SK-N-SH treated with all-trans-retinoic acid at 6 μM for 48 hours (cell line): ENCODE results near the gene SPON1.

ENCODE experiments used
- ARNTL ChIP-seq: fragments of 450-650 bp; formaldehyde crosslinking; IDR thresholded peaks from 2 replicates; pipeline ENCODE4 v1.5.0; 2020; ENCODE audit warnings: low read depth, mild to moderate bottlenecking, moderate library complexity, borderline replicate concordance
- BACH2 ChIP-seq: fragments of 250-450 bp; sonication (Bioruptor Pico); IDR thresholded peaks from 2 replicates; pipeline ENCODE4 v1.9.0; 2021; ENCODE audit warnings: mild to moderate bottlenecking, borderline replicate concordance
- CSDC2 ChIP-seq: fragments of 250-450 bp; sonication (Bioruptor Pico); IDR thresholded peaks from 2 replicates; pipeline ENCODE4 v1.5.0; 2020; ENCODE audit warnings: mild to moderate bottlenecking, moderate library complexity
- CSRNP3 ChIP-seq: fragments of 250-450 bp; sonication (Bioruptor Pico); IDR thresholded peaks from 2 replicates; pipeline ENCODE4 v1.5.1; 2021; ENCODE audit warnings: mild to moderate bottlenecking, moderate library complexity
- GLIS3 ChIP-seq: fragments of 250-450 bp; sonication (Bioruptor Pico); IDR thresholded peaks from 2 replicates; pipeline ENCODE4 v1.5.0; 2020; ENCODE audit warnings: mild to moderate bottlenecking, moderate library complexity
- PATZ1 ChIP-seq: fragments of 250-450 bp; sonication (Bioruptor Pico); IDR thresholded peaks from 2 replicates; pipeline ENCODE4 v1.8.0; 2020; ENCODE audit warnings: mild to moderate bottlenecking, moderate library complexity, borderline replicate concordance
- RARB ChIP-seq: fragments of 250-450 bp; sonication (Bioruptor Pico); IDR thresholded peaks from 2 replicates; pipeline ENCODE4 v1.8.0; 2021; ENCODE audit warnings: mild to moderate bottlenecking, moderate library complexity
- TCF4 ChIP-seq: fragments of 250-450 bp; sonication (Bioruptor Pico); IDR thresholded peaks from 2 replicates; pipeline ENCODE4 v1.8.0; 2021; ENCODE audit warnings: mild to moderate bottlenecking, moderate library complexity, borderline replicate concordance
- TSHZ2 ChIP-seq: fragments of 250-450 bp; sonication (Bioruptor Pico); IDR thresholded peaks from 2 replicates; pipeline ENCODE4 v1.5.0; 2020; ENCODE audit warnings: mild to moderate bottlenecking, moderate library complexity
- ZFP30 ChIP-seq: fragments of 450-650 bp; formaldehyde crosslinking; IDR thresholded peaks from 2 replicates; pipeline ENCODE4 v1.5.0; 2022; ENCODE audit warnings: mild to moderate bottlenecking, moderate library complexity
- ZNF565 ChIP-seq: fragments of 450-650 bp; formaldehyde crosslinking; conservative IDR thresholded peaks from 2 replicates; pipeline ENCODE4 v1.5.0; 2020; ENCODE audit warnings: low read depth, mild to moderate bottlenecking, moderate library complexity
- TF ChIP-seq, protein P1 (sequence below): fragments of 250-450 bp; sonication (Bioruptor Pico); IDR thresholded peaks from 2 replicates; pipeline ENCODE4 v1.8.0; 2021; ENCODE audit warnings: low read depth, mild to moderate bottlenecking, moderate library complexity, borderline replicate concordance
- TF ChIP-seq, protein P2 (sequence below): fragments of 250-450 bp; sonication (Bioruptor Pico); IDR thresholded peaks from 2 replicates; pipeline ENCODE4 v1.5.1; 2020; ENCODE audit warnings: low read depth, mild to moderate bottlenecking, moderate library complexity

DNA sequence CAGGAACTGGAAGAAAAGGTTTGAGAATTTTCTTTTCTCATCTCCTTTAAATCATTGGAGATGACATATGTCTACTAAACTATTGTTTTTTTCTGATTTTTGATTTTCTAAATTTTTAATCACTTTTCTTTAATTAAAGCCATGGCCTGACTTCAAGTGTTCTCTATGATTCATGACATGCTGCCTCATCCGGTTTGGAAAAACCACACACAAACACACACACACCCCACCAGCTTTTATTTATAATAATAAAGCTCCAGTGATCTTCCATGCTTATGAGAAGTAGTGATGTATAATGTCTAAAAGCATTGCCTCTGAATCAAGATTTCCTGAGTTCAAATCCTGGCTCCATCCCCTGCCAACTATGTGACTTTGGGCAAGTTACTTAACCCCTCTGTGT lies 179.2 kb downstream of the SPON1 start:
- TF ChIP-seq, protein P1, sequence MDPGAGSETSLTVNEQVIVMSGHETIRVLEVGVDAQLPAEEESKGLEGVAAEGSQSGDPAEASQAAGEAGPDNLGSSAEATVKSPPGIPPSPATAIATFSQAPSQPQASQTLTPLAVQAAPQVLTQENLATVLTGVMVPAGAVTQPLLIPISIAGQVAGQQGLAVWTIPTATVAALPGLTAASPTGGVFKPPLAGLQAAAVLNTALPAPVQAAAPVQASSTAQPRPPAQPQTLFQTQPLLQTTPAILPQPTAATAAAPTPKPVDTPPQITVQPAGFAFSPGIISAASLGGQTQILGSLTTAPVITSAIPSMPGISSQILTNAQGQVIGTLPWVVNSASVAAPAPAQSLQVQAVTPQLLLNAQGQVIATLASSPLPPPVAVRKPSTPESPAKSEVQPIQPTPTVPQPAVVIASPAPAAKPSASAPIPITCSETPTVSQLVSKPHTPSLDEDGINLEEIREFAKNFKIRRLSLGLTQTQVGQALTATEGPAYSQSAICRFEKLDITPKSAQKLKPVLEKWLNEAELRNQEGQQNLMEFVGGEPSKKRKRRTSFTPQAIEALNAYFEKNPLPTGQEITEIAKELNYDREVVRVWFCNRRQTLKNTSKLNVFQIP (CRISPR knock-in tag) = no peak
- TF ChIP-seq TCF4 (CRISPR knock-in tag) (no peak), ARNTL (CRISPR knock-in tag) (no peak), TSHZ2 (CRISPR knock-in tag) (no peak), CSRNP3 (CRISPR knock-in tag) (no peak), RARB (CRISPR knock-in tag) (no peak), ZNF565 (CRISPR knock-in tag) (no peak), PATZ1 (CRISPR knock-in tag) (no peak), BACH2 (CRISPR knock-in tag) (no peak), GLIS3 (no peak), CSDC2 (CRISPR knock-in tag) (no peak), ZFP30 (CRISPR knock-in tag) (no peak)
- TF ChIP-seq, protein P2, sequence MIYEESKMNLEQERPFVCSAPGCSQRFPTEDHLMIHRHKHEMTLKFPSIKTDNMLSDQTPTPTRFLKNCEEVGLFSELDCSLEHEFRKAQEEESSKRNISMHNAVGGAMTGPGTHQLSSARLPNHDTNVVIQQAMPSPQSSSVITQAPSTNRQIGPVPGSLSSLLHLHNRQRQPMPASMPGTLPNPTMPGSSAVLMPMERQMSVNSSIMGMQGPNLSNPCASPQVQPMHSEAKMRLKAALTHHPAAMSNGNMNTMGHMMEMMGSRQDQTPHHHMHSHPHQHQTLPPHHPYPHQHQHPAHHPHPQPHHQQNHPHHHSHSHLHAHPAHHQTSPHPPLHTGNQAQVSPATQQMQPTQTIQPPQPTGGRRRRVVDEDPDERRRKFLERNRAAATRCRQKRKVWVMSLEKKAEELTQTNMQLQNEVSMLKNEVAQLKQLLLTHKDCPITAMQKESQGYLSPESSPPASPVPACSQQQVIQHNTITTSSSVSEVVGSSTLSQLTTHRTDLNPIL = no peak
